ENCODE measurements around the gene KLHL33. TPM values are rescaled to one million over a fixed set of nuclear protein-coding genes. Genes with fewer than 3 reads are reported as not detected.

Gene KLHL33
- total RNA-seq, 2 donors from 2014 or later, result 0.26 TPM; not detected in 1

DNA sequence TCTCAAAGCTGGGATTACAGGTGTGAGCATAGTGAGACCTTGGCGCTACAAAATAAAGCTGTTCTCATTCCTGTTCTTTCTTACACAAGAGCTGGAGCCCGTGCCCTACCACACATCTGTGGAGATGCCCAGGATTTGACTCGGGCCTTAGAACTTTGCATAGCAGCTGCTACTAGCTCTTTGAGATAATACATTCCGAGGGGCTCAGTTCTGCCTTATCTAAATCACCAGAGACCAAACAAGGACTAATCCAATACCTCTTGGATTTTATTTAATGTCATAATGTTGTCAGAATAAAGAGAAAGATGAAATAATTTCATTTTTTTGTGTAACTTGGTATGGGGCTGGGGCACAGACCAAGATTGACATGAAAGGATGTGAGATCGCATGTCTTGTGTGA is 40.8 kb upstream of the KLHL33 start:
- H3K27ac ChIP-seq, result peak overlapping the region in 1 of 4 donors; percentile 41
- no peaks in the 10 kb centered on the region for H3K9me3 ChIP-seq
- H3K27me3 ChIP-seq, result no peaks in the 10 kb centered on the region
- no peak for DNase-seq
- no peak for ATAC-seq
- peaks cover 16% of the 10 kb centered on the region for H3K4me1 ChIP-seq
- peaks cover 0 to 18% of the 10 kb centered on the region in 2 donors for H3K36me3 ChIP-seq (replicated peaks in 1 of 2; ENCODE audit: insufficient read depth in 1 of 2, low read depth in 2 of 2)
- no peak for TF ChIP-seq POLR2A (IDR thresholded peaks at IDR 0.05)
- TF ChIP-seq, protein P1, sequence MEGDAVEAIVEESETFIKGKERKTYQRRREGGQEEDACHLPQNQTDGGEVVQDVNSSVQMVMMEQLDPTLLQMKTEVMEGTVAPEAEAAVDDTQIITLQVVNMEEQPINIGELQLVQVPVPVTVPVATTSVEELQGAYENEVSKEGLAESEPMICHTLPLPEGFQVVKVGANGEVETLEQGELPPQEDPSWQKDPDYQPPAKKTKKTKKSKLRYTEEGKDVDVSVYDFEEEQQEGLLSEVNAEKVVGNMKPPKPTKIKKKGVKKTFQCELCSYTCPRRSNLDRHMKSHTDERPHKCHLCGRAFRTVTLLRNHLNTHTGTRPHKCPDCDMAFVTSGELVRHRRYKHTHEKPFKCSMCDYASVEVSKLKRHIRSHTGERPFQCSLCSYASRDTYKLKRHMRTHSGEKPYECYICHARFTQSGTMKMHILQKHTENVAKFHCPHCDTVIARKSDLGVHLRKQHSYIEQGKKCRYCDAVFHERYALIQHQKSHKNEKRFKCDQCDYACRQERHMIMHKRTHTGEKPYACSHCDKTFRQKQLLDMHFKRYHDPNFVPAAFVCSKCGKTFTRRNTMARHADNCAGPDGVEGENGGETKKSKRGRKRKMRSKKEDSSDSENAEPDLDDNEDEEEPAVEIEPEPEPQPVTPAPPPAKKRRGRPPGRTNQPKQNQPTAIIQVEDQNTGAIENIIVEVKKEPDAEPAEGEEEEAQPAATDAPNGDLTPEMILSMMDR (IDR thresholded peaks at IDR 0.05), result no peak
- no peak overlapping the region for H3K4me3 ChIP-seq
- WGBS, 2 donors, result 76 to 91% methylated on average over 5 of the region's 5 CpGs
- intact Hi-C loops (cut with DNase I), result no loop called here

DNA sequence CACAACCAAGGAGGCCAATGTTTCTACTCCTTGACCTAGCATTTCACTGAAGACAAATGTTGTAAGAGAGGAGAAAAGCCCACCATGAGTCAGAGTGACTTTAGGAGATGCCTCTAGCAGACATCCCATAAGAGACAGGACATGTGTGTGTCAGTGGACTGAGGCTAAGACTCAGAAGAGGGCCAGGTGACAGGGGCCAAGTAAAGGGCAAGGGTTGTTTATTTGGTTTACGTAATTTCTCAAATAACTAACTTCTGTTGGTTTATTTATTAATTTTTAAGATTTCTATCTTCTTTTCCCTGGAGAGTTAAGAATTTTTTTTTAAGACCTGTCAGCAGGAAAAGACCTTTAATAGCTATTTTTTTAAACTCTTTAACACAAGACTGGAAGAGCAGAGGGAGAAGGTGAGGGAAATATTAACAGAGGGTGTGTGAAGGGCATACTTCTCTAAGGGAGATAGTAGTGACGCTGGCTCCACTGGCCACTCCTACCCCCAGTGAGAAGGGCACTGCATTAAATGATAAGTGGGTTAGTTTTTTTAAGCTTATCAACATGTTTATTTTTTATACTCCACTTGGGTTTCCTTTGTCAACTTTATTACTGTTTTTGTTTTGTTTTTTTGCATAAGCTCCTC is 36.7 kb upstream of the KLHL33 start:
- intact Hi-C loops (cut with DNase I), result no loop called here
- ATAC-seq, result no peak
- DNase-seq, result no peak
- H3K9me3 ChIP-seq, result no peaks in the 10 kb centered on the region
- 33 to 36% methylated on average over 2 of the region's 2 CpGs for WGBS, 2 donors
- no peak for TF ChIP-seq POLR2A (IDR thresholded peaks at IDR 0.05)
- TF ChIP-seq, protein P1 (IDR thresholded peaks at IDR 0.05), result no peak
- peaks cover 31% of the 10 kb centered on the region for H3K4me1 ChIP-seq
- no peak overlapping the region for H3K4me3 ChIP-seq
- H3K27ac ChIP-seq, result peak overlapping the region in 2 of 4 donors; percentile 8 to 16
- H3K36me3 ChIP-seq (replicated peaks in 1 of 2; ENCODE audit: insufficient read depth in 1 of 2, low read depth in 2 of 2), result peaks cover 0 to 17% of the 10 kb centered on the region in 2 donors
- no peaks in the 10 kb centered on the region for H3K27me3 ChIP-seq

DNA sequence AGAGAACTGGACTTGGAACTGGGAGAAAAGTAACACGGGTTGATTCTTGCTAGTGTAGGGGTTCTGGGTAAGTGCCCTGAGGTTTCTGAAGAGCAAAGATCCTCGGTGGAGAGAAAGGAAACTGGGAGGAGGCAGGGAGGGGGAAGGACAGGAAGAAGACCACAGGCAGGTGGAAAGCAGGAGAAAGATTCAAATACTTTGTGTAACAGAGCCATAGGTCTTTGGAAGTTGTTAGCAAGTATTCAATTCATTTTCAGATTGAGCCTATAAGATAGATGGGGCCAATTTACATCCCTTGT is 34.6 kb upstream of the KLHL33 start:
- H3K4me1 ChIP-seq, result peaks cover 26% of the 10 kb centered on the region
- TF ChIP-seq, protein P1 (IDR thresholded peaks at IDR 0.05), result no peak
- no peak for TF ChIP-seq POLR2A (IDR thresholded peaks at IDR 0.05)
- 0 to 2% methylated on average over 2 of the region's 2 CpGs for WGBS, 2 donors

DNA sequence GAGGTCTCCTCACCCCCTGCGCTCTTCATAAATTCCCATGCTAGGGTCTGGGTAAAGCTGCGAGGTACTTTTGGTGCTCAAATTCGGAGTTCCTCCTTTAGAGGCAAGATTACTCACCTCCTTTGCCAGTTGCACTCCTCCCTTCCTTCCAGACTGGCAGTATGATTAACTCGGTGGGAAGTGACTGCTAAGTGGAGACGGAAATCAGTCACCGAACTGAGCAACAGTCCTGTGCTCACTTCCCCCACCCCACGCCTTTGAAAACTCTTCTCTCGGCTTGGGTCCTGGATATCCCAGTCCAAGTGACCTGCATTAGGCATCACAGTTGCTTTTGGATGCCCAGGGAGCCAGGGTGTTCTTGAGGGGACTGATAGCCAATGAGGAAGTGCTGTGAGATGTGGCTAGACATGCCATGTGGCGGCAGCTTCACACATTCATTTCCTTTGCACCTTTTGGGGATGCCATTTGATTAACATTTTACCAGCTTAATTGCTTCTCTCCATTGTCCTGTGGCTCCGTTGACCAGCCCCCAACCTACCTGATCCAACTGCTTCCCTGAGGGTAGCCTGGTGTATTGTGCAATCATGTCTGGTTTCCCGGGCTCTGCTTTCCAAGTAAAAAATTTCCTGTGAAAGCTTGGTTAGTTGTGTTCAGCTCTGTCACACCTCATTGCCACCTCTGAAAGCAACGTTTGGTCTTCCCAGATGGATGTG is 34.1 kb upstream of the KLHL33 start:
- ATAC-seq, result peak; percentile 33

More for the DNA sequence above, 34.6 kb upstream of the KLHL33 start:
- intact Hi-C loops (cut with DNase I), result no loop called here
- peak overlapping the region in 3 of 4 donors; percentile 85 to 94 (median 87) for H3K27ac ChIP-seq
- no peaks in the 10 kb centered on the region for H3K9me3 ChIP-seq
- DNase-seq (no peak), ATAC-seq (no peak)
- H3K36me3 ChIP-seq (replicated peaks in 1 of 2; ENCODE audit: insufficient read depth in 1 of 2, low read depth in 2 of 2), result no peaks in the 10 kb centered on the region
- no peaks in the 10 kb centered on the region for H3K27me3 ChIP-seq
- no peak overlapping the region for H3K4me3 ChIP-seq

More for the DNA sequence above, 34.1 kb upstream of the KLHL33 start:
- H3K4me3 ChIP-seq, result peak overlapping the region; percentile 33
- H3K27me3 ChIP-seq, result no peaks in the 10 kb centered on the region
- peak; percentile 26 to 66 (median 40) for DNase-seq
- WGBS, 2 donors, result 1 to 3% methylated on average over 12 of the region's 12 CpGs
- peak overlapping the region; percentile 85 to 94 (median 88) for H3K27ac ChIP-seq
- peaks cover 26% of the 10 kb centered on the region for H3K4me1 ChIP-seq
- H3K36me3 ChIP-seq (replicated peaks in 1 of 2; ENCODE audit: insufficient read depth in 1 of 2, low read depth in 2 of 2), result no peaks in the 10 kb centered on the region
- intact Hi-C loops (cut with DNase I), result loop anchor here (10.0 kb wide), 1 partner anchor 135 kb away; no protein-coding TSS in a partner anchor
- H3K9me3 ChIP-seq, result no peaks in the 10 kb centered on the region
- no peak for TF ChIP-seq POLR2A (IDR thresholded peaks at IDR 0.05)
- TF ChIP-seq, protein P1 (IDR thresholded peaks at IDR 0.05), result no peak

All from body of pancreas (tissue), 4 donors.